GM18505 (cell line): ENCODE results near the gene MSL2.
"Not testable (repeated sequence)": the region's sequence is repeated elsewhere in the genome, so short reads cannot be mapped to it uniquely, and the experiment has no call there.

Source experiments
- ATAC-seq: cut with Tn5 transposase; IDR thresholded peaks from one replicate; pipeline ENCODE4 v1.9.1; 2021; ENCODE audit not compliant: unreplicated experiment
- POLR2A ChIP-seq: IDR thresholded peaks from 4 replicates; pipeline ENCODE4 v1.6.1; 2011; ENCODE audit warnings: borderline replicate concordance; ENCODE audit not compliant: insufficient read depth, insufficient read length; ENCODE audit errors: extremely low read depth

The MSL2 gene

DNA sequence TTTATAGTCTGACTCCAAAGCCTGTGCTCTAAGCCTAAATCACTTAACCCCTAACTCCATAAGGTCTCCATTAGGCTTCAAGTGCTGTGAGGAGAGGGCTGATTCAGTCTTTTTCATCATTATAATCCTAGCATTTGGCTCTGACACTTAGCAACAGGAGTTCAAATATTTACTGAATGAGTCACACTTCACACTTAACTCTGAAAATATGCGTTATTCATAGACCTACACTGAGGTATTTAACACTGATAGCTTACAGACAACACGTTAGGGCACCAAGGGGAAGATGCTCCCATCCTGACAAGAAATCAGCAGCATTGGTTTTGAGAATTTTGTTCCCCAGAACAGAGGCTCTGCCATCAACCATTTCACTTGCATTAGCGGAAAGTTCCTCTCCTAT, 53.5 kb downstream of the MSL2 start:
- TF ChIP-seq POLR2A: no peak
- ATAC-seq: no peak

DNA sequence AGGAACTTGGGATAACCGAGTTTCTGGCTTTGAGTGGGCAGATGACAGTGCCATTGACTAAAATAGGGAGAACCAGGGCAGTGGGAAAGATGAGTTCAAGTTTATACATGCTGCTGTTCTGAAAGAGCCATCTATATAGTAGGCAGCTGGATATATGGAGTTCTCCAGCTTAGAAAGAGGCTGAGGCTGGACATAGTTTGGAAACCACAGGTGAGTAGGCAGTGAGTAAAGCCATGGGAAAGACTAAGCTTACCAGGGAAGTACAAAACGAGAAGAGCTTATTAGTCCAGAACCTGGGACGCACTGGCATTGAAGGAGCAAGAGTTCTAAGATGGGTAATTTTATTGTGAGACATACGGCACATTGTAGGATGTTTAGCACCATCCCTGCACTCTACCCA, 54.2 kb downstream of the MSL2 start:
- ATAC-seq: no peak
- TF ChIP-seq POLR2A: no peak

DNA sequence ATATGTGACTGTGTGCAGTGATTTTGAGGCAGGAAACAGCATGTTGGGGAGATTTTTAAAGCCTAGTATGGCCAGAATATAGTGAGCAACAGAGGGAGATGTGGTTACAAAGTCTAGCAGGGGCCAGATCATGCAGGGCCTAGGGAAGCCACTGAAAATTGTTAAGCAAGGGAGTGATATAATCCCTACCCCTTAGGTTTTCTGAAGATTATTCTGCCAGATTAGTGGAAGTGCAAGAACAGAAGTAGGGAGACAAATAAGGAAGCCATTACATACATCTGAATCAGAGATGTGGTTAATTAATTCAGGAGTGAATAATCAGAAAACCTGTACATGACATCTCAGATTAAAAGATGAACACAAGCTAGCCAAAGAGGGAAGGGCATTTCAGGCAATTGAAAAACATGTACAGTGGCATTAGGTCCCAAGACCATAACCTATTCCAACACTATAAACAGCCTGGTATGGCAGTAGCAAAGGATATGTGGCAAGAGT, 54.8 kb downstream of the MSL2 start:
- no peak for ATAC-seq
- no peak for TF ChIP-seq POLR2A

DNA sequence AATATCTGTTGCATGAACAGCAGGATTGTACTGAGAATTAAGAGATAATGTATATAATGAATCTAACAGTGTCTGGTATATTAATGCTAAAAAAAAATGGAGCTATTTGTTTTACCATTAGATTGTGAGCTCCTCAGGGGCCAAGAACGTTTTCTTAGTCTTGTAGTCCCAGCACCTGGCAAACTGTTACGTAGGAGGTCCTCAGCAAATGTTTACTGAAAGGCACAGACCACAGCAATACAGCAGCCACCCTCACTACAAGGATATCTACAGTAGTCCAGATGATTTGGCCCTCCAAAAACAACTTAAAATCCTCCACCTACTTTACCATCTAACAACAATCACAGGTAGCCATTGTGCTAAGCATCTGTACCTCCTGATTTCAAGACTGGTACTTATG, 59.7 kb downstream of the MSL2 start:
- no peak for ATAC-seq

DNA sequence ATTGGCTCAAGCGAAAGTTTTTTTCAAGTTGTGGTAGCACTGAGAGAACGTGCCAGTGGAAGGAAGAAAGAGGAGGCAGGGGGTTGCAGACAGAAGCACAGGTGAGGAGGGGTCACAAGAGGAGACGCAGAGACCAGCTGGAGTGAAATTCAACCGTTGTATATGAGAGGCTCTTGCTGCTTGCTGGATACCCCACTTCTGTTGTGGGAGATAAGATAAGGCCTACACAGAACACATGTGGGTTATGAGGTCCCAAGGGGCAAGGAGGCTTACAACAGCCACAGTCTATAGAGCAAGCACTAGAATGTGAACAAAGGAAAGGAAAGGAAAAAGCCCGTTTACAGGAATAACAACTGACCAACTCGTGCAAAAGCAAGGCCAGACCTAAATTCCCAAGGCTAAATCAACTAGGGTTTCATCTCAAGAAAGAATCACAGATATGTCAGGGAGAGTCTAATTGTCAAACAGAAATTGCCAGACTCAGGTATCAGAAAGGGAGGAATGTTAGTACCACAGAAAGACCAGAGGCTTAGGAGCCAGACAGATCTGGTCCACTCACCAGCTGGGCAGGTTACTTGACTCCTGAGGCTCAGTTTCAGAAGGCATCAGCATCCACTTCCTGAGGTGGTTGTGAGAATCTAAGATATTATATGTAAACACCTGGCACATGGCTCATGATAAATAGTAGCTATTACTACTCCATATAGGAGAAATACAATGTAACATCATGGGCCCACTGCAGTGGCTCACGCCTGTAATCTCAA, 60.9 kb downstream of the MSL2 start:
- ATAC-seq: no peak

More for the DNA sequence above, 59.7 kb downstream of the MSL2 start:
- no peak for TF ChIP-seq POLR2A

DNA sequence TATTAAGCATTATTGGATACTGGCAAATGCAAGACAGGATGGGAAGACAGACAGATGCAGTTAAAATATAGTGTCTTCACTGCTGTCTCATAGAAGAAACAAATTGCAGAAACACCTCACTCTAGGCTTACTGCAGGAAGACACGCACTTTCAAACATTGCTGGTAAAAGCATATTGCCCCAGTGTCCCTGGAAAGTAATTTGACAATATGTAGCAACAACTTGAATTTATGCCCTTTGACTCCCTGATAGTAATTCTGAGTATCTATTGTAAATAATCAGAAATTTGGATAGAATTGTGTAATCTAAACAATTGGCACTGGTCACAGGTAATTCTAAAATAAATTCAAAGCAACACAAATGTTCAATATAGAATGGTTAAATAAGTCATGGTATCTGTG, 62.0 kb downstream of the MSL2 start:
- no peak for TF ChIP-seq POLR2A
- ATAC-seq: no peak

More for the DNA sequence above, 60.9 kb downstream of the MSL2 start:
- no peak for TF ChIP-seq POLR2A

DNA sequence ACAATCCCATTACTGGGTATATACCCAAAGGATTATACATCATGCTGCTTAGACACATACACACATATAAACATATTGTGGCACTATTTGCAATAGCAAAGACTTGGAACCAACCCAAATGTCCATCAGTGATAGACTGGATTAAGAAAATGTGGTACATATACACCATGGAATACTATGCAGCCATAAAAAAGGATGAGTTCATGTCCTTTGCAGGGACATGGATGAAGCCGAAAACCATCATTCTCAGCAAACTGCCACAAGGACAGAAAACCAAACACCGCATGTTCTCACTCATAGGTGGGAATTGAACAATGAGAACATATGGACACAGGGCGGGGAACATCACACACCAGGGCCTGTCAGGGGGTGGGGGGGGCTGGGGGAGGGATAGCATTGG, 64.5 kb downstream of the MSL2 start:
- ATAC-seq: not testable (repeated sequence)

DNA sequence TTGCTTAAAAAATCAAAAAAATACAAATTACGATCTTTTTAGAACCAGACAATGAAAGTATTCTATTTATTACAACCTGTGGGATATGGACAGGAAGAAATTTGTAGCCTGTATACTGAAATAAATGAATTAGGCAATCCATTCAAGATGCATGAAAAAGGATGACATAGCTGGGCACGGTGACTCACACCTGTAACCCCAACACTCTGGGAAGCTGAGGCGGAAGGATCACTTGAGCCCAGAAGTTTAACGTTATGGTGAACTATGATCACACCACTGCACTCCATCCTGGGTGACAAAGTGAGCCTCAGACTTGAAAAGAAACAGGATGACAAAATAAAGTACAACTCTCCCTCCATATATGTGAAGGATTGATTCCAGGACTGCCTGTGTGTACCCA, 74.1 kb downstream of the MSL2 start:
- ATAC-seq: no peak
- no peak for TF ChIP-seq POLR2A

DNA sequence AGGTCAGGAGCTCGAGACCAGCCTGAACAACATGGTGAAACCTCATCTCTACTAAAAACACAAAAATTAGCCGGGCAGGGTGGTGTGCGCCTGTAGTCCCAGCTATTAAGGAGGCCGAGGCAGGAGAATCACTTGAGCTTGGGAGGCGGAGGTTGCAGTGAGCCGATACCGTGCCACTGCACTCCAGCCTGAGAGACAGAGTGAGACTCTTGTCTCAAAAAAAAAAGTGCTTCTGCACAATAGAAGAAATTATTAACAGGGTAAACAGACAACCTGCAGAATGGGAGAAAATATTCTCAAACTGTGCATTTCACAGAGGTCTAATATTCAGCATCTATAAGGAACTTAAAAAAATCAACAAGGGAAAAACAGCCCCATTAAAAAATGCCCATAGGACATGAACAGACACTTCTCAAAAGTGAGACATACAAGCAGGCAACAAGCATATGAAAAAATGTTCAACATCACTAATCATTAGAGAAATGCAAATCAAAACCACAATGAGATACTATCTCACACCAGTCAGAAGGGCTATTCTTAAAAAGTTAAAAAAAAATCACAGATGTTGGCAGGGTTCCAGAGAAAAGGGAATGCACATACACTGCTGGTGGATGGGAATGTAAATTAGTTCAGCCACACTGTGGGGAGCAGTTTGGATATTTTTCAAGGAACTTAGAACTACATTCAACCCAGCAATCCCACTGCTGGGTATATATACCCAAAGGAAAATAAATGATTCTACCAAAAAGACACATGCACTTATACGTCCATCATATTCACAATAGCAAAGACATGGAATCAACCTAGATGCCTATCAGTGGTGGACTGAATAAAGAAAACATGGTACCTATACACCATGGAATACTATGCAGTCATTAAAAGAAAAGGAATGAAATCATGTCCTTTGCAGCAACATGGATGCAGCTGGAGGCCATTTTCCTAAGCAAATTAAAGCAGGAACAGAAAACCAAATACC, 75.5 kb downstream of the MSL2 start:
- peak; percentile 69 for ATAC-seq
- no peak for TF ChIP-seq POLR2A

DNA sequence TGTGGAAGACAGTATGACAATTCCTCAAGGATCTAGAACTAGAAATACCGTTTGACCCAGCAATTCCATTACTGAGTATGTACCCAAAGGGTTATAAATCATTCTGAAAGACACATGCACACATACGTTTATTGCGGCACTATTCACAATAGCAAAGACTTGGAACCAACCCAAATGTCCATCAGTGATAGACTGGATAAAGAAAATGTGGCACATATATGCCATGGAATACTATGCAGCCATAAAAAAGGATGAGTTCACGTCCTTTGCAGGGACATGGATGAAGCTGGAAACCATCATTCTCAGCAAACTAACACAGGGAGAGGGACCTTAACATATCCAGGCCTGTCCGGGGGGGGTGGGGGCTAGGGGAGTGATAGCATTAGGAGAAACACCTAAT, 76.4 kb downstream of the MSL2 start:
- ATAC-seq: not testable (repeated sequence)

DNA sequence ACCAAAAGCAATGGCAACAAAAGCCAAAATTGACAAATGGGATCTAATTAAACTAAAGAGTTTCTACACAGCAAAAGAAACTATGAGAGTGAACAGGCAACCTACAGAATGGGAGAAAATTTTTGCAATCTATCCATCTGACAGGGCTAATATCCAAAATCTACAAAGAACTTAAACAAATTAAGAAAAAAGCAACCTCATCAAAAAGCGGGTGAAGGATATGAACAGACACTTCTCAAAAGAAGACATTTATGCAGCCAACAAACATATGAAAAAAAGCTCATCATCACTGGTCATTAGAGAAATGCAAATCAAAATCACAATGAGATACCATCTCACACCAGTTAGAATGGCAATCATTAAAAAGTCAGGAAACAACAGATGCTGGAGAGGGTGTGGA, 76.8 kb downstream of the MSL2 start:
- ATAC-seq: not testable (repeated sequence)

DNA sequence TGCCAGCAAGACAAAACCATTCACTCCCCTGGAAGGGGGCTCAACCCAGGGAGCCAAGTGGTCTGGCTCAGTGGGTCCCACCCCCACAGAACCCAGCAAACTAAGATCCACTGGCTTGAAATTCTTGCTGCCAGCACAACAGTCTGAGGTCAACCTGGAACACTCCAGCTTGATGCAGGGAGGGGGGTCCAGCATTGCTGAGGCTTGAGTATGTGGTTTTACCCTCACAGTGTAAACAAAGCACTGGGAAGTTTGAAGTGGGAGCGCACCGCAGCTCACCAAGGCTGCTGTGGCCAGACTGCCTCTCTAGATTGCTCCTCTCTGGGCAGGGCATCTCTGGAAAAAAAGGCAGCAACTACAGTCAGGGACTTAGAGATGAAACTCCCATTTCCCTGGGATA, 81.7 kb downstream of the MSL2 start:
- ATAC-seq: no peak
- no peak for TF ChIP-seq POLR2A

DNA sequence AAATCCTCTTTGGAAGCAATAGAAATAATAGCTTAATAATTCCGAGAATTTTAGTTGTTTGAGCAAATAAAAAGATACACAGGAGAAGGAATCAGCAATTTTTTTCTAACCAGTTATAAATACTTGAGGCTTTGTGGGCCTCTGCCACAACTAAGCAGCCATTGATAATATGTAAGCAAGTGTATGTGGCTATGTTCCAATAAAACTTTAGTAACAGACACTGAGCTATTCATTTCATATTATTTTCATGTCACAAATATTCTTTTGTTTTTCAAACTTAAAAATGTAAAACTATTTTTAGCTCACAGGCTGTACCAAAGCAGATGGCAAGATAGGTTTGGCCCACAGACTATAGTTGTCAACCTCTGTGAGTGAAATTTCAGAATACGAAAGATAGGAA, 85.7 kb downstream of the MSL2 start:
- TF ChIP-seq POLR2A: no peak
- ATAC-seq: no peak

DNA sequence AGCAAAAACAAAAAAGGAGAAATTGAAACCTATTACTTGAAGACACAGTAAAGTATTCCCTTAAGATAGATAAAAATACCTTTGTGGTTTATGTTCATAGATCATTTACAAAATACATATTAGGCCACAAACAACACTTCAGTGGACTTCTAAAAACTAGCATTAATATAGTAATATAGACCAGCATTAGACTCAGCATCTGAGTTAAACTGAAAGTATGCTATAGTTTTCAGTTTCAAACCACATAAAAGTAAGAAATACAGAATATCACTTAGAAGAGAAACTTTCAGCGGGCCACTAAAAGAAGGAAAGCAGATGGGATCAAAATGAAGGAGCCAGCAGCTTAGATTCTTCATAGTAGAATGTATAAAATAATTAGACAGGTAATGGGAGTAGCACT, 86.6 kb downstream of the MSL2 start:
- peak; percentile 96 for ATAC-seq
- TF ChIP-seq POLR2A: no peak
